ENCODE data around the gene OR4S1.
"Not testable (repeated sequence)": the region's sequence is repeated elsewhere in the genome, so short reads cannot be mapped to it uniquely, and the experiment has no call there.

DNA sequence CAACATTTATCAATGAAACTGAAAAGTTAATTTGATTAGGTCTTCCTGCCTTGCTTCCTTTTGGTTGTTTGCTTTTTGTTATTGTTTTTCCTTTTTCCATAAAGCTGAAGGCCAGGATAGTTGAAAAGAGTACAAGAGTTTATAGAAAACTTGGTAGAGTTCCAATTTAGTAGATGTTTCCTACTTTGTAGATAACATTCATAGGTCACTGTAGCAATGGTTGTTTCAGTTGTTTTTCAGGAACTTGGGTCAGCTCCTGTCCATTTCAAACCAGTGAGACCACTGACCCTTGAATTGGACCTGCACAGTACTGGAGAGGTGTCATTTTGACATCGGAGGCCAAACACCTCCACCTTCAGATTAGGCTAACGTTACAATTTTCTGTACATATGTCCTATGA is 13.8 kb downstream of the OR4S1 start:
- TF ChIP-seq, protein P1, sequence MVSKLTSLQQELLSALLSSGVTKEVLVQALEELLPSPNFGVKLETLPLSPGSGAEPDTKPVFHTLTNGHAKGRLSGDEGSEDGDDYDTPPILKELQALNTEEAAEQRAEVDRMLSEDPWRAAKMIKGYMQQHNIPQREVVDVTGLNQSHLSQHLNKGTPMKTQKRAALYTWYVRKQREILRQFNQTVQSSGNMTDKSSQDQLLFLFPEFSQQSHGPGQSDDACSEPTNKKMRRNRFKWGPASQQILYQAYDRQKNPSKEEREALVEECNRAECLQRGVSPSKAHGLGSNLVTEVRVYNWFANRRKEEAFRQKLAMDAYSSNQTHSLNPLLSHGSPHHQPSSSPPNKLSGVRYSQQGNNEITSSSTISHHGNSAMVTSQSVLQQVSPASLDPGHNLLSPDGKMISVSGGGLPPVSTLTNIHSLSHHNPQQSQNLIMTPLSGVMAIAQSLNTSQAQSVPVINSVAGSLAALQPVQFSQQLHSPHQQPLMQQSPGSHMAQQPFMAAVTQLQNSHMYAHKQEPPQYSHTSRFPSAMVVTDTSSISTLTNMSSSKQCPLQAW (CRISPR knock-in tag; IDR thresholded peaks at IDR 0.05) = not testable (repeated sequence)
- TF ChIP-seq ZNF530 (CRISPR knock-in tag; IDR thresholded peaks at IDR 0.05; ENCODE audit: low read depth) = not testable (repeated sequence)
